ENCODE data around the gene WDR36.

WDR36 gene

DNA sequence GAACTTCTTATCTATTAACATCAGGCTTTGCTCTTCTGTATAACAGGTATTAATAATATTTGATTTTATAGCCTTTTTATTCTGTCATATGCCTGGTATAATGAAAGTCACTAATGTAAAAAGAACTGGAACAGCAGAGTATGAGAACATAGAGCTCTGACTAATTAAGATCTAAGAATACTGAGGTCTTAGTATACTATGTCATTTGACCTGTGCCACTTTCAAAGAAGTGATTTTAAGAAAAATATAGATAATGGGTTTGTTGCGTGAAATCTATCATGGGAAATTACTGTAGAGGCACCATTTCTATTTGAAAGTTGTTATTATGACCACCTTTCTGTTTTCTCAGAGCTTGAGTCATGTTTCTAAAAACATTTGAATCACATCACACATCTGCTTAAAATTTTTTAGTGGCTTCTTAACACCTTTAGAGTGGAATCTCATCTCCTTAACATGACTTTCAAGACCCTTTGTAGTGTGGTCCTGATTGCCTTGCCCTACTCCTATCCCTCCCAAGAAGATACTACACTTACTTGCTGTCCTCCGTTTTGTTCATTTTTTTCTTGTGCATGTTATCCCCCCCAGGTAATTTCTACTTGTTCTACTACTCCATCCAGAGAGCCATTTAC lies 14.3 kb downstream of the WDR36 start:
- no peak for DNase-seq (ENCODE audit: low read depth)

DNA sequence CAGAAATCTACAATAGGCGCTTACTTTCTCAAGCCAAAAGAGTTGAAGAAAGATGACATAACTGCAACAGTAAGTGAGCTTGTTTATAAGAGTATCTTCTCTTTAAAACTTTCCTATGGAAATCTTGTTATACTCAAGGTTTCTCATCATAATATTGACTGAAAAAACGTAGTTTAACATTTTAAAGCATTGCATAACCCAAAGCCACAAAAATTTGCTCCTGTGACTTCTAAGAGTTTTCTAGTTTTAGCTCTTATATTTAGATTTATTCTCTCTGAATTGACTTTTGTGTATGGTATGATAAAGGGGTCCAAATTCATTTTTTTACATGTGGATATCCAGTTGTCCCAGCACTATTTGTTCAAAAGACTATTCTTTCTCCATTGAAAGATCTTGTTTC lies 15.2 kb downstream of the WDR36 start:
- no peak for DNase-seq (ENCODE audit: low read depth)

DNA sequence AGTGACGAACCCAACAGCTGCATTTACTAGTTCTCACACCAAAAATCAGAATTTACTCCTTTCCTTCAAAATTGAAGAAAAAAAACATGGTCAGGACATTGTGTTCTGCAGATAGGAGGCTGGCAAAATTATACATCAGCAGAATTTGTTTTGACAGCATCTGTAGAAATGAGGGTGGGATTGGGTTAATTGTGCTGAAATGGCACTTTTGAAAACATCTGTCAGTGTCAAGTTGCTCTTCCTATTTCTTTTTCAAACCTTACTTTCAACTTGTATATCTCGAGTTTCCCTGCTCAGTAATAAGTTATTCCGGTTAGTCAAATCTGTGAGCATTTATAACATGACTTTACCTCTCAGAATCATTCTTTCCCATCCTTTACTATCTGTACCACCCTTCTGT lies 19.8 kb downstream of the WDR36 start:
- DNase-seq (ENCODE audit: low read depth), result no peak

DNA sequence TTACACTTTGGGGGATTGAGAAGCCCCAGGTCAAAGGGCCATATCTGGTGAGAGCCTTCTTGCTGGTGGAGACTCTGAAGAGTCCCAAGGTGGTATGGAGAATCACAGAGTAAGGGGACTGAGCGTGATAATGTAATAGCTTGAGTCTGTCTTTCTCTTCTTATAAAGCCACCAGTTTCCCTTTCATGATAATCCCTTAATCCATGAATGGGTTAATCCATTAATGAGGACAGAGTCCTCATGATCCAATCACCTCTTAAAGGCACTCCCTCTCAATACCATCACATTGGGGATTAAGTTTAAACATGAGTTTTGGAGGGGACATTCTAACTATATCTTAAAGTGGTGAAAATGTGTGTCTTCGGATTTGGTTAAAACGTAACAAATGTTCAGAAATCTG lies 21.5 kb downstream of the WDR36 start:
- no peak for DNase-seq (ENCODE audit: low read depth)

DNA sequence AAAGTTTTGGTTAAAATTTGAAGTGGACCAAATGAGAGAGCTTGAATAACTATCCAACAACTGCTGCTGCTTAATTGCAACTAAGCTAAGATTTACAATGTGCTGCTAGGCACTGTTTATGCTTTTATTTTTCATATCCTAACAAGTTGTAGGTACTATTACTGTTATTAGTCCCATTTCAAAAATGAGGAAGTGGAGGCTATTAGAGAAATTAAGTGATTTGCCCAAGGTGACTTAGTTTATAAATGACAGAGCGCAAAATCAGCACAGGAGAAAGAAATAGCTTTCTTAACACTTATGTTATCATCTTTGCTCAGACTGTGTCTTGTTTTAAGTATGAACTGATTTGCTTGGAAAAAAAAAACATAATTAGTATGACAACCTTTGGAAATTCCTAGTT lies 23.1 kb downstream of the WDR36 start:
- DNase-seq (ENCODE audit: low read depth), result no peak

DNA sequence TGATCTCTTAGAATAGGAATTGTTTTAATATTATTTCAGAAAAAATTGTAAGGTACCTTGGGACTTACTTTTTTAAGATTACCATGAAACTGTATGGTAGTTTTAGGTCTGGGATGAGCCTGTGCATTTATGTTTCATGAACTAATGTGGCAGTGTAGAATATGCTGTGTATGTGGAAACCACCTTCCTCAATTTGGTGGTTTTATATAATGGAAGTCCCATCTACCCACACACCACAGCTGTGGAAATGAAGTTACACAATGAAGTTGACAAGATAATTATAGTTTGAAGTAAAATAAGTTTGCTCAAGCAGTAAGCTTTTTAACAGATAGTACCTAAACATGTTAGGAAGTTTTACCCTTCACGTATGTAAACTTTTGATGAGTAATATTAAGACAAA lies 24.4 kb downstream of the WDR36 start:
- no peak for DNase-seq (ENCODE audit: low read depth)

DNA sequence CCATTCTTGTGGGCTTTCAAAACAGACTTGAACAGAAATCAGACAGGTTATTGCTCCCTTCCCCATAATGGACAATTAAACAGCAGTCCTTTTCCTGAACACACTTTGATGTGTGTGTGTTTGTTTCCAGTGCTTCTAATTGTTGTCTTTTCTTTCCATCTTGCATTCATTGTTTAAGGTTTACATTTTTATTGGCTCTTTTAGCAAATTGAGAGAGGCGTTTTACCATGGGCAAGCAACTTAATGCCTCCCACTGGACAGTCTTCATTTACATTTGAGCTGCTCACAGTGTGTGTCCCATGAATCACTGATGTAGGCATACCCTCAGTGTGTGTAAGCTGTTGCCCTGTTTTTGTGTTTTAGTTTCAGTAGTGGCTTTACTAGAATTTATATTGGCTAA lies 25.0 kb downstream of the WDR36 start:
- DNase-seq (ENCODE audit: low read depth), result no peak

DNA sequence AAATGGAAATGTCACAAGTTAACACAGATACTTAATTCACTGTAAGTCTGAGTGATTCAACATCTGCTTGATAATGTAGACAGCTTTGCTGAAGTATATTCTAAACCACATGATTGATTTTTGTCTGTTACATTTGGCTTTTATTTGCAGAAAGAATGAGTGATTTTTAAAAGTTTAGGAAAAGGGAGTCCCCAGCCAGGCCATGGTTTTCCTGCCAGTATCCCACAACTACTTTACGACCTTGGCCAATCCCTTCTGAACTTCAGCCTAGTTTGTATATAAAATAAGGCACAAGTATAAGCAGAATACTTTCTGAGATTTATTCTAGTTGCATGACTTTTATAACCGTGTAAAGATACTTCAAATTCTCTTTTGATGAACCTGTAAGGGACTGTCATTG lies 27.1 kb downstream of the WDR36 start:
- DNase-seq (ENCODE audit: low read depth), result no peak

DNA sequence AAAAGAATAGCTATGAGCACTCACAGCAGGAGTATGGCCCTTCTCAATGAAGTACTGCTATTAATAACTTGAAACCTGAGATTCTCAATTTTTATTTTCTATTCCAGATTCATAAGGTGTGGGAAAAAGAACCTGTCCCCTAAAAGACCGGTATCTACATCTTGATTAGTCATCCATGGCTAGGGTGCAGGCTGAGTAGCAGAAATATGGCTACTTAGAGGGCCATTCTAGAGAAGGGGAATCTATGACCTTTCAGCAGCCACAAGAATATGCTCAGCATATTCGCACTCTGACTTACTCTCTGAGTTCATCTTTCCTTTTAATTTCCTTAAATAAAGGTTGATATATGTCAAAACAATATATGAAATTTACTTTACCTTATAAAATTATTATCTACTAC lies 27.7 kb downstream of the WDR36 start:
- no peak for DNase-seq (ENCODE audit: low read depth)

DNA sequence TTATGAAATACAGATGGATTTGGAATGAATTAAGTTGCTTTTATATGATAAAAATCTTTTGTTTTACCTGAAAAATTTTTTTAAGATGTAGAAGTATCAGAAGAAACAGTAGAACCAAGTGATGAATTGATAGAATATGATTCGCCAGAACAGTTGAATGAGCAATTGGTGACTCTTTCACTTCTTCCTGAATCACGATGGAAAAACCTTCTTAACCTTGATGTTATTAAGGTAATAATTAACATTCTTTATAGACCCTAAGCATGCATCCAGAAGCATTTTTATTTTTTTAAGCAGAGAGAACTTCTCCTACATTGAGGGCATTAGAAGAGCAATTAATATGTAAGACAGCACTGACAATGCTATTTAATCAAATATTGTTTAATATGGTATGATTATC lies 28.8 kb downstream of the WDR36 start:
- DNase-seq (ENCODE audit: low read depth), result no peak

DNA sequence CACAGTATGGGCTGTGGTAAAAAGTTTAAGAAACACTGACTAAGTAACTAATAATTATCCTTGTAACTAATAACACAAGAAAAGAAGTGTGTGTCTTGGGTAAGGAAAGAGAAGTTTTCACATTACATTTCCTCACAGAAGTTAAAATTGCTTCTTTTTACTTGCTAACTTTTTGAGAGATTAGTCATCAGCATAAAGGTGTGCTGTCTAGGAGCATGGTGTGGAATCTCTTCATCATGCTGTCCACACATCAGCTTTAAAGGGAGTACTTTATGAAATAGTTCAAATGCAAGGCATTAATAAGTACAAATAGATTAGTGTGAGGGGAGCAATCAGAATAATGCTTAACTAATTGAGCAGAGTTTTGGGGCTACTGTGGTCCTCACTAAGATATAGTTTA lies 29.8 kb downstream of the WDR36 start:
- no peak for DNase-seq (ENCODE audit: low read depth)

DNA sequence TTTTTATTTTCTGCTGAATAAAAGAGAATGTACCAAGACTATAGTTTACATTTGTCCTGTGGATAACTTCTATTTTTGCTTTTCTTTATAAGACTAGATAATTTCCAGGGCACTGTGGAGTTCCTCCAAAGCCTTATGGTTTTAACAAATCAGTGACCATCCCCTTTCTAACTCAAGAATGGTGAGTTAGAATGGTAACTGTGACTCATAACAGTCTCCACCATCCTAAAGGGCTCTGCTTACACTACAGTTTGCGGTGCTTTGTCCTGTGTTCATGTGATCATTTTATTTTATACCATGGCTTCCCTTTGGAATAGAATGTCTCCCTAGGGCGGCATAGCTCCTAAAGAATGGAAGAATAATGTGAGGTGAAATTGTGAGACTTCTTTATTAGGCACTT lies 30.2 kb downstream of the WDR36 start:
- DNase-seq (ENCODE audit: low read depth), result no peak

DNA sequence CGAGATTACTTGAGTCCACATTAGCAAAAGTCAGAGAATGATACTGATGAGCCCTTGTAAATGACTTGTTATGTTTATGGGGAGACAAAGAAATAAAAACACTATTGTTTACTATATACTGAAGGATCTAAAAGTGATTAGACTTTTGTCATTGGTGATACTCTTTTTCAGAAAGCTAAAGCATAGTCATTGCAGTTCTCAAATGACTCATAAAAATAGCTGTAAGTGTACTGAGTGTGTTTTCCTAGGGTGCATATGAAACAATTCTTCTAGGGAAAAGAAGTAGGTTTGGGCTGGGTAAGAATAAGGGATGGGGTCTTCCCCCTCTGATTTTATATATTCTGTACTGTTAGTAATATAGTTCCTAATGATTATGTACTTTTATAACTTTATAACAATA lies 32.6 kb downstream of the WDR36 start:
- peak; percentile 47 for DNase-seq (ENCODE audit: low read depth)

DNA sequence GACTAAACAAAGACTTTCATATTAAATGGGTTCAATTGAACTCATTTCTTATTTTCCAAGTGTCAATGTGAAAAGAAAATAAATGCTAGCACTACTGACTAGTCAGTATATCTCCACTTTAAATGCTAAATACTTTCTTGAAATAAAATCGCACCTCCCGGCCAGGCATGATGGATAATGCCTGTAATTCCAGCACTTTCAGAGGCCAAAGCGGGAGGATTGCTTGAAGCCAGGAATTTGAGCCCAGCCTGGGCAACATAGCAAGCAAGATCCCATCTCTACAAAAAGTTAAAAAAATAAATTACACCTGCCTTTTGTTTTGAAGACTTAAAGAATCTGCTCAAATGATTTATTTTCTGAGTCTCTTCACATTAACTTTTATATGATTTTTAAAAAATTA lies 34.7 kb downstream of the WDR36 start:
- DNase-seq (ENCODE audit: low read depth), result no peak

DNA sequence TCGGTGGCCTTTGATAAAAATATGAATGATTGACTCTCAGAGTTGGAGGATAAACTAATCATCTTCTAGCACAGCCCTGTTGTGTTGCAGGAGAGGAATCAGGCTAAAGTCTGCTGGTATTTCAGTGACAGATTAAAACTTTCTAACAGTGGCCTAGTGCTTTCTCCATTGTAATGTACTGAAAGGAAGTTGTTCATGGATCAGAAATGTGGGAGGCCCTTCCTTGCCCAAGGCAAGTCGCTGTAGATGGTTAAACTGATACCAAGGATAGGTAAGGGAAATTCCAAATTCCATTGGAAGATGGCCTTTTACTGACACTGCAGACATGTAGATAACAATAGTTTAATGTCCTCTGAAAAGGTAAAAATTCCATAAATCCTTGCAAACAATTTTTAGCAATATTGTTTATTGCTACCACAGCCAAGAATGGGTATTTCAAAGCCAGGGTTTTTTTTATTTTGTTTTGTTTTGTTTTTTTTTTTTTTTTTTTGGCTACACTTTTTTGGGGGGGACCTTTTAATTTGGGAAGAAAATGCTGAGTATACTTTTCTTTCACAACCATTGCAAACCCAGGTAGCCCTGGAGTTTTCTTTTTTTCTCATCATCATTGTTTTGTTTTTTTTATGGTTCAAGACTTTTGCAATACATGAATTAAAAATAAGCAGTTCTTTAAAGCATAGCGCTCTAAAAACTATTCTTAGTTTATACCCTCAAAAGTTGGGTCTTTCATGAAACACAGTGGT lies 35.5 kb downstream of the WDR36 start:
- DNase-seq (ENCODE audit: low read depth), result peak; percentile 76

DNA sequence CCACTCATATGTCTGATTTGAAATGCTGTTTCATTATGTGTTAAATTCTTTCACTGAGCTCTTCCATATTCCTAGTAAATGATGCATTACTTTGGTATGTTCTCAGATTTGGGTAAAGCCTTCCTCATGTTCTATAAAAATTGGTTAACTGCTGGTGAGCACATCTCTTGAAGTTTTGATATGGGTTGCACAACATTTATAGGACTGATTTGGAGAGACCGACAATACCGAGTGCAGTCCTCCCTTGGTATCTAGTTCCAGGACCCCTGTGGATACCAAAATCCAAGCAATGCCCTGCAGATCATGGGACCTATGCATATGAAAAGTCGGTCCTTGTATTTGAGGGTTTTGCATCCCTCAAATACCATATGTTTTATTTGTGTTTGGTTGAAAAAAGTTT lies 37.8 kb downstream of the WDR36 start:
- DNase-seq (ENCODE audit: low read depth), result peak; percentile 59

DNA sequence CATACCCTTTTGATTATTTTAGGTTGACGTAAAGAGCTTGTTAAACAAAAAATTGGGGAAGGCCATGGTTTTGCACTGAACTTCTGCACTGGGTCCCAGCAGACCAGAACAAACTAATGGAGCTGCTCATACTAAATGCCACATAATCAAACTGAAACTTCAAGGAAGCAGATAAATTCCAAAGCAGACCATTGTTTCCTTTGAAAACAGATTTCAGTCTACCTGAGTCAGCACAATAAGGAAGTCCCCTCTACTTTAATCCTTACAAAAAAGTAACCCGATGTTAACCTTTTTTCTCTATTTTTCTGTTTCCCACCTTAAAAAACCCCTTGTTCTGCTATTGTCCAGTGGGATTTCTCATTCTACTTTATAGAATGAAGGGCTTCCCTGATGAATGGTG lies 39.2 kb downstream of the WDR36 start:
- DNase-seq (ENCODE audit: low read depth), result no peak

DNA sequence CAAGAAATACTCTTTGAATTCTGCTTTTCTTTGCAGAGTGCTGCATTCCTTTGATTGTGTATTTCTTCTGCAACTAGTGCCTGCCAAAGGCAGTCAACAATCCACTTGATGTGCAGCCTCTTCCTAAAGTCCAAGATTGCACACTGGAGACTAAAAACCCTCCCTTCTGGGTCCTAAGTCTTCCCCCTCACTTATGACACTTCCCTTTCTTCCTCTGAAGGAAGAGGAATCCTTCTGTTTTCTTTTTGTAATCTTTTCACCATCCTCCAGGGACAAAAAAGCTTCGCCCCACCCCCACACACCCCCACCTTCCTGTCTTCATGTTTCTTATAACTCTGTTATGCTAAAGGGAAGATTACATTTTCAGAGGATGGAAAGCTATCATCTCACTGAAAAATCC lies 39.9 kb downstream of the WDR36 start:
- DNase-seq (ENCODE audit: low read depth), result no peak

DNA sequence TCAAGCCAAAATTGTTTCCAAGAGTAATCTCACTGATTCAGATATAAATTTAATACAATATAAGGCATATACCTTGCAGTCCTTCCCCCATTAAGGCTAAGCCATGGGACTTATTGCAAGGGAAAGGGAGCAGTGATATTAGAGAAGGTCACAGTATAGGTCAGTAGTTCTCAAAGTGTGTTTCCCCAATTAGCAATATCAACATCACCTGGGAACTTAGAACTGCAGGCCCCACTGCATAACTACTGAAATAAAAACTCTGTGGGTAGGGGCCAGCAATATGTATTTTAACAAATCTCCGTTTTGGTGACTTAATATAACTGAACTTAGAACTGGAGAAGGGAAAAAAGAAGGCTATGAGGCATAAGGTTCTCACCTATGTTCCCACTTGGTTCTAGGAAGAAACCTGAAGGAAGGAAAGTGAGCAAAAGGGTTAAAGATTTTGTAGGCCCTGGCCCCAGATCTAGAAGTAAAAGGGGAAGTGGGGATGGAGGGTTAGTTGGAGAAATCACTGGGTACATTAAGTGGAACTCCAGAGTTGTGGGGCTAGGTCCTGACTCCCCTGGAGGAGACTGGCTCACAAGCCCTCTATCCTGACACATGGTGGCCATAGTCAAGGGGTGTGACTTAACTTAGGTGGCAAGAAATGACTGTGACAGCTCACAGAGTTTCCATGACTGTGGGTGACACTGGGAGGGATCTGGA lies 40.7 kb downstream of the WDR36 start:
- DNase-seq (ENCODE audit: low read depth), result no peak

DNA sequence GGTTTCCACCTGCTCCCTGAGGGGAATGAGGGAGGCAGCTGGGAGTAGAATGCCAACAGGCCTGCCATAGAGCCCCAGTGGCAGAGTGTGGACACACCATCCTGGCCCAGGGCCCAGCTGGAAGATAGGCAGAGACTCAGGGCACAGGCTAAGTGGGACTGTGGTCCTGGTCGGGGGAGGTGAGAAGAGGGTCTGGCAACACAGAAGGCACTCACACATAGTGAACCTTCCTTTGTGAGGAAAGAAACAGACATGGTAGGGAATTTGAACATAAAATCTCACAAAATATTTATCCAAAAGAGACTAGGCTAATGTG lies 41.2 kb downstream of the WDR36 start:
- no peak for DNase-seq (ENCODE audit: low read depth)

DNA sequence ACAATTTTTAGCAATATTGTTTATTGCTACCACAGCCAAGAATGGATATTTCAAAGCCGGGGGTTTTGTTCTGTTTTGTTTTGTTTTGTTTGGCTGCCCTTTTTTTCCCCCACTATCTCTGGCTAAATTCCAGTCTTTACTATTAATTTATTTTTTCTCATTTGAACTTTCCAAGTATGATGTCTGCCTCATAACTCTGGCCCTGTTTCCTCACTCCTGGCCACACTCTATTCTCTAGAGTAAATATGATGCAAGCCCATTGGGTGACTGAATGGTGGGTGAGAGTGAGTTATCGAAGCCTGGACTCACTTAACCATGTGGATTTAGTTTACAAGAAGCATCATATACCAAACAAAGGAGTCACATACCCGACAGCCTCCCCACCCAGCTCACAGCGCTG lies 41.9 kb downstream of the WDR36 start:
- DNase-seq (ENCODE audit: low read depth), result peak; percentile 26

DNA sequence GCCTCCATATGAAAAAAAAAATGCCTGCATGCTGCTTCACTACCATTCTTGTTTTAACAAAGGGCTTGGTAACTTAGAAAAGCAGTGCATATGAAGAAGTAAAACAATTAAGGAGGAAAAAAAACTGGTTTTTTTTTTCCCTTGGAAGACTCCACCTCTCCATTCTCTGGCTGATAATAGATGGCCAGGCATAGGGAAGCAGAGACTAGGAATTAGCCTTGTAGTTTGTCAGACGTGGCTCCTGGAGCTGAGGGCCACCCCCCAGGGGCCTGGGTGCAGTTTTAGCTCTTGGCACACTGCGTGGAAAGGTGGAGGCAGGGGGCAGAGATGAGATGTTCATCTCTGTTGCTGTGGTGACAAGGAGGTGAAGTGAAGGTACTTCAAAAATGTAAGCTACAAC lies 42.7 kb downstream of the WDR36 start:
- DNase-seq (ENCODE audit: low read depth), result no peak

DNA sequence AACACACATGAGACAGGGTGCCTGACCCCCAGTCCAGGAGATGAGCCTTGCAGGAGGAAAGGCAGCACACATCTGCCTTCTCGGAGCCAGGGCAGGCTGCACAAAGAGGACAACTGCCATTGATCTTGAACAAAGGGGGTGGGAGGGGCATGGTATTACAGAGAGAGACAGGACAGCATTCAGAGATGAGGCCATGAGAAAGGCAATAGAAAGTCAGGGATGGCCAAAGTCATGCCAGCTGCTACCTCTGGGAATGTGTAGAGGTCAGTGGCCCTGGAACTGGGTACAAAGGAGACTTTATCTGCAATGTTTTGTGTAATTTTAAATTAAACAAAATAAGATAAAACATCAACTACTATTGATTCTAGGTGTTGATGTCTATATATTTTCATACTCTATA lies 43.2 kb downstream of the WDR36 start:
- no peak for DNase-seq (ENCODE audit: low read depth)

DNA sequence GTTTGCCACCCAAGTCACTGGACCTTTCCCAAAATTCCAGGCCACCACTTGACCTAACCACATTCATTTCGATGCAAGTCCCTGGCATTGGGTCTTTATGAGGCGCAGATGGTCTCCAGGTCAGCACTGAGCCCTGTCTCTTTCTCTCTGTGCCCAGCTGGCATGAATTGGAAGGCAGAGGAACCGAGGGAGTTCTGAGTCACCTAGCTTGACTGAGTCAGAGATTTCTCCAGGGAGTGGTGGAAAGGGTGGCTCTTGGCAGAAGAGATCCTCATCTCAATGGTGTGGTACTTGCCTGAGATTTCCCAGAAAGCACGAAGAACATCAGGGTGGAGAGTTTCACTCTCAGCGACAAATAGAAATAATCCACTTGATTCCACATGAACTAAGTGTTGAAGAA lies 43.8 kb downstream of the WDR36 start:
- DNase-seq (ENCODE audit: low read depth), result peak; percentile 67

Data from ELR (cell line).